K562 (cell line): ENCODE measurements around the gene RDH13. TPM values are rescaled to one million over a fixed set of nuclear protein-coding genes. Genes with fewer than 3 reads are reported as not detected.
A peak's percentile ranks its signal among the peaks of the same experiment; 100 is the strongest.

ENCODE experiments used
- CREM ChIP-seq: IDR thresholded peaks from 2 replicates; pipeline ENCODE4 v1.6.1; 2014; ENCODE audit warnings: antibody characterized with exemption, low read depth
- KHSRP ChIP-seq: fragments of 450-650 bp; IDR thresholded peaks from 2 replicates; pipeline ENCODE4 v1.6.1; 2017
- LARP7 ChIP-seq: fragments of 450-650 bp; IDR thresholded peaks from 2 replicates; pipeline ENCODE4 v1.6.1; 2016
- NCOA4 ChIP-seq: fragments of 450-650 bp; IDR thresholded peaks from 2 replicates; pipeline ENCODE4 v1.6.1; 2018; ENCODE audit warnings: mild to moderate bottlenecking; ENCODE audit not compliant: partially characterized antibody
- RAD21 ChIP-seq, 2 experiments: fragments of 250-450 bp in 1 of 2; fragments of 450-650 bp in 1 of 2; sonication (Bioruptor Pico) in 1 of 2; formaldehyde crosslinking in 1 of 2; IDR thresholded peaks in 1 of 2; conservative IDR thresholded peaks in 1 of 2; 2 replicates each; pipeline versions ENCODE4 v1.4.0 to v1.8.0; 2020 to 2022; ENCODE audit warnings: mild to moderate bottlenecking in 2 of 2, moderate library complexity in 1 of 2
- RFX1 ChIP-seq: fragments of 450-650 bp; IDR thresholded peaks from 2 replicates; pipeline ENCODE4 v1.6.1; 2016; ENCODE audit warnings: mild to moderate bottlenecking, moderate library complexity
- SAP30 ChIP-seq: fragments of 200-600 bp; sonication (generic); IDR thresholded peaks from 2 replicates; pipeline ENCODE4 v1.6.1; 2012; ENCODE audit warnings: borderline replicate concordance, low read depth, mild to moderate bottlenecking, moderate library complexity, low read length, control low read depth, inconsistent platforms; ENCODE audit not compliant: insufficient read depth, poor library complexity, severe bottlenecking
- SMARCB1 ChIP-seq: IDR thresholded peaks from 2 replicates; pipeline ENCODE4 v1.6.1; 2011; ENCODE audit warnings: improper control_type of control experiment, low read depth; ENCODE audit not compliant: insufficient read length
- SREBF1 ChIP-seq: fragments of 150-350 bp; IDR thresholded peaks from 2 replicates; pipeline ENCODE4 v1.6.1; 2014; ENCODE audit warnings: antibody characterized with exemption, low read depth, low read length, borderline replicate concordance
- ZNF324 ChIP-seq: fragments of 250-450 bp; sonication (Bioruptor Pico); IDR thresholded peaks from 2 replicates; pipeline ENCODE4 v1.4.0; 2020; ENCODE audit warnings: mild to moderate bottlenecking
- ZNF354B ChIP-seq: fragments of 250-450 bp; sonication (Bioruptor Pico); IDR thresholded peaks from 2 replicates; pipeline ENCODE4 v1.4.0; 2020
- ZNF436 ChIP-seq: fragments of 250-450, 450-650 bp; sonication (Bioruptor Pico); formaldehyde crosslinking; IDR thresholded peaks from 2 replicates; pipeline ENCODE4 v1.7.0; 2020; ENCODE audit warnings: mild to moderate bottlenecking
- ZNF79 ChIP-seq: fragments of 250-450 bp; sonication (Bioruptor Pico); IDR thresholded peaks from 2 replicates; pipeline ENCODE4 v1.4.0; 2020; ENCODE audit warnings: low read depth, mild to moderate bottlenecking, moderate library complexity
- ZSCAN32 ChIP-seq: fragments of 450-650 bp; formaldehyde crosslinking; IDR thresholded peaks from 2 replicates; pipeline ENCODE4 v1.4.0; 2020; ENCODE audit warnings: mild to moderate bottlenecking, moderate library complexity
- polyA plus RNA-seq, 8 experiments: library from polyadenylated mRNA; depleted of rRNA in 4 of 8; stranded (reverse) in 5 of 8; unstranded in 3 of 8; fragments of >200 nt; fragmentation: Nextera tagmentation in 2 of 8; fragmentation: Illumina TruSeq in 1 of 8; extraction: Ambion mirVana in 2 of 8; extraction: Trizol in 1 of 8; gene quantifications; 2 replicates each; pipeline versions ENCODE4 v1.2.1 to v1.2.3, GENCODE V29; 2011 to 2014; ENCODE audit warnings: inconsistent platforms in 1 of 8, missing spikeins in 1 of 8
- total RNA-seq, 7 experiments: library from RNA; depleted of rRNA in 6 of 7; stranded (reverse); fragments of >200 nt in 6 of 7; fragmentation: Illumina TruSeq in 2 of 7; extraction: Trizol in 2 of 7; gene quantifications; 2 replicates each; pipeline versions ENCODE4 v1.2.1 to v1.2.3, GENCODE V29; 2011 to 2021; ENCODE audit warnings: low replicate concordance in 1 of 7
- TF ChIP-seq, protein P1 (sequence below), 2 experiments: IDR thresholded peaks; 2 replicates each; pipeline ENCODE4 v1.6.1; 2011; ENCODE audit warnings: borderline replicate concordance in 1 of 2, control low read depth in 1 of 2, low read depth in 1 of 2, low read length in 1 of 2, mild to moderate bottlenecking in 1 of 2, mixed read lengths in 1 of 2, moderate library complexity in 1 of 2; ENCODE audit not compliant: insufficient read depth in 1 of 2, insufficient read length in 1 of 2, poor library complexity in 1 of 2, severe bottlenecking in 1 of 2; ENCODE audit errors: extremely low read depth in 1 of 2
- TF ChIP-seq, protein P2 (sequence below): sonication (generic); formaldehyde crosslinking; IDR thresholded peaks from 2 replicates; pipeline ENCODE4 v1.8.0; 2022; ENCODE audit warnings: missing genetic modification reagents, mild to moderate bottlenecking, moderate library complexity, borderline replicate concordance
- TF ChIP-seq, protein P3 (sequence below): fragments of 200-400 bp; formaldehyde crosslinking; IDR thresholded peaks from 2 replicates; pipeline ENCODE4 v1.6.1; 2017; ENCODE audit warnings: mild to moderate bottlenecking, low read depth, low read length, moderate library complexity
- TF ChIP-seq, protein P4 (sequence below), 2 experiments: fragments of 450-650 bp; conservative IDR thresholded peaks; 2 replicates each; pipeline ENCODE4 v1.6.1; 2017; ENCODE audit warnings: mild to moderate bottlenecking in 2 of 2, moderate library complexity in 2 of 2
- TF ChIP-seq, protein P5 (sequence below): IDR thresholded peaks from 2 replicates; pipeline ENCODE4 v1.6.1; 2016; ENCODE audit warnings: missing genetic modification characterization, missing compliant biosample characterization

The RDH13 gene
- total and polyA plus RNA-seq, 9 of the 15 experiments (the other 6 are each of a cell fraction or from before 2014, with no cell fraction given), result 7.5 to 70.3 (median 39.5) TPM

DNA sequence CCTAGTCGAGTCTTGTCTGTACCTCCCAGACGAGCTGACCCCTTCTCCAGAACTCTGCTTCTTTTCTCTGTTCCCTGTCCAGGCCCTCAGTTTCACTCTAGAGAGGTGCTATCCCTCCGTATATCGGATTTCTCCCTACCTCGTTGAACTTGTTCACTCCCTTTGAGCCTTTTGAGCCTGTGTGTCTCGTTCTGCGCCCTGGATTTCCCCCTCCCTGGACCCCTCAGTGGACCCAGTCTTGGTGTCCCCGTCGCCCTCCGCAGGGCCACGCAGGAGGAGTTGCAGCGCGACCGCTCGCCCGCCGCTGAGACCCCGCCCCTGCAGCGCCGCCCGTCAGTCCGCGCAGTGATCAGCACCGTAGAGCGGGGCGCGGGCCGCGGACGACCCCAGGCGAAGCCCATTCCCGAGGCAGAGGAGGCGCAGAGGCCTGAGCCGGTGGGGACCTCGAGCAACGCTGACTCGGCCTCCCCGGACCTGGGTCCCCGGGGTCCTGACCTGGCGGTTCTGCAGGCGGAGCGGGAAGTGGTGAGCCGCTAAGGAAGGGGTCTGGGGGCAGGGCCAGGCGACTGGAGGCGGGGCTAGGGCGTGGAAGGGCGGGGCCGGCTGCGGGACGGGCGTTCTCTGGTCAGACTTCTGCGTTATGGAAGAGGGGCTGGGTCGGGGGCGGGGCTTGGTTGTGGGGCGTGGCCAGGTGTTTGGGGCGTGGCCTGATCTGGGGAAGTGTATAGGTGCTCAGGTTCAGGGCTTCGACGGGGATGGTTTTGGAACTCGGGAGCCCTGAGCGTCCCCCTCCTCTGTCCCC lies 18.2 kb upstream of the RDH13 start (continued):
- 0 out of 2 replicates have a peak, but pooled peaks have one; percentile 43 for TF ChIP-seq ZSCAN32 (CRISPR knock-in tag)
- no peak for TF ChIP-seq SREBF1
- TF ChIP-seq, protein P1, sequence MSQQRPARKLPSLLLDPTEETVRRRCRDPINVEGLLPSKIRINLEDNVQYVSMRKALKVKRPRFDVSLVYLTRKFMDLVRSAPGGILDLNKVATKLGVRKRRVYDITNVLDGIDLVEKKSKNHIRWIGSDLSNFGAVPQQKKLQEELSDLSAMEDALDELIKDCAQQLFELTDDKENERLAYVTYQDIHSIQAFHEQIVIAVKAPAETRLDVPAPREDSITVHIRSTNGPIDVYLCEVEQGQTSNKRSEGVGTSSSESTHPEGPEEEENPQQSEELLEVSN (IDR thresholded peaks at IDR 0.05; ENCODE audit: borderline replicate concordance in 1 of 2, extremely low read depth in 1 of 2, insufficient read depth in 1 of 2, insufficient read length in 1 of 2, low read depth in 1 of 2, low read length in 1 of 2, poor library complexity in 1 of 2, severe bottlenecking in 1 of 2), result peak; percentile 17 to 60
- TF ChIP-seq RFX1, result no peak
- TF ChIP-seq, protein P2, sequence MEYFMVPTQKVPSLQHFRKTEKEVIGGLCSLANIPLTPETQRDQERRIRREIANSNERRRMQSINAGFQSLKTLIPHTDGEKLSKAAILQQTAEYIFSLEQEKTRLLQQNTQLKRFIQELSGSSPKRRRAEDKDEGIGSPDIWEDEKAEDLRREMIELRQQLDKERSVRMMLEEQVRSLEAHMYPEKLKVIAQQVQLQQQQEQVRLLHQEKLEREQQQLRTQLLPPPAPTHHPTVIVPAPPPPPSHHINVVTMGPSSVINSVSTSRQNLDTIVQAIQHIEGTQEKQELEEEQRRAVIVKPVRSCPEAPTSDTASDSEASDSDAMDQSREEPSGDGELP (CRISPR knock-in tag), result peak; percentile 73; the same call in 1 of the 2 replicates
- no peak for TF ChIP-seq ZNF324 (CRISPR knock-in tag)
- no peak; a peak in 1 of 4 replicates for TF ChIP-seq RAD21 (CRISPR knock-in tag; conservative IDR thresholded peaks at IDR 0.05 in 1 of 2, IDR thresholded peaks at IDR 0.05 in 1 of 2)
- TF ChIP-seq, protein P3, sequence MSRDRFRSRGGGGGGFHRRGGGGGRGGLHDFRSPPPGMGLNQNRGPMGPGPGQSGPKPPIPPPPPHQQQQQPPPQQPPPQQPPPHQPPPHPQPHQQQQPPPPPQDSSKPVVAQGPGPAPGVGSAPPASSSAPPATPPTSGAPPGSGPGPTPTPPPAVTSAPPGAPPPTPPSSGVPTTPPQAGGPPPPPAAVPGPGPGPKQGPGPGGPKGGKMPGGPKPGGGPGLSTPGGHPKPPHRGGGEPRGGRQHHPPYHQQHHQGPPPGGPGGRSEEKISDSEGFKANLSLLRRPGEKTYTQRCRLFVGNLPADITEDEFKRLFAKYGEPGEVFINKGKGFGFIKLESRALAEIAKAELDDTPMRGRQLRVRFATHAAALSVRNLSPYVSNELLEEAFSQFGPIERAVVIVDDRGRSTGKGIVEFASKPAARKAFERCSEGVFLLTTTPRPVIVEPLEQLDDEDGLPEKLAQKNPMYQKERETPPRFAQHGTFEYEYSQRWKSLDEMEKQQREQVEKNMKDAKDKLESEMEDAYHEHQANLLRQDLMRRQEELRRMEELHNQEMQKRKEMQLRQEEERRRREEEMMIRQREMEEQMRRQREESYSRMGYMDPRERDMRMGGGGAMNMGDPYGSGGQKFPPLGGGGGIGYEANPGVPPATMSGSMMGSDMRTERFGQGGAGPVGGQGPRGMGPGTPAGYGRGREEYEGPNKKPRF, result no peak
- no peak for TF ChIP-seq ZNF354B (CRISPR knock-in tag)
- TF ChIP-seq NCOA4, result no peak
- TF ChIP-seq, protein P4, sequence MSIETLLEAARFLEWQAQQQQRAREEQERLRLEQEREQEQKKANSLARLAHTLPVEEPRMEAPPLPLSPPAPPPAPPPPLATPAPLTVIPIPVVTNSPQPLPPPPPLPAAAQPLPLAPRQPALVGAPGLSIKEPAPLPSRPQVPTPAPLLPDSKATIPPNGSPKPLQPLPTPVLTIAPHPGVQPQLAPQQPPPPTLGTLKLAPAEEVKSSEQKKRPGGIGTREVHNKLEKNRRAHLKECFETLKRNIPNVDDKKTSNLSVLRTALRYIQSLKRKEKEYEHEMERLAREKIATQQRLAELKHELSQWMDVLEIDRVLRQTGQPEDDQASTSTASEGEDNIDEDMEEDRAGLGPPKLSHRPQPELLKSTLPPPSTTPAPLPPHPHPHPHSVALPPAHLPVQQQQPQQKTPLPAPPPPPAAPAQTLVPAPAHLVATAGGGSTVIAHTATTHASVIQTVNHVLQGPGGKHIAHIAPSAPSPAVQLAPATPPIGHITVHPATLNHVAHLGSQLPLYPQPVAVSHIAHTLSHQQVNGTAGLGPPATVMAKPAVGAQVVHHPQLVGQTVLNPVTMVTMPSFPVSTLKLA (conservative IDR thresholded peaks at IDR 0.05), result no peak
- 0 out of 2 replicates have a peak, but pooled peaks have one; percentile 15 for TF ChIP-seq LARP7
- no peak for TF ChIP-seq SMARCB1
- peak; percentile 49 for TF ChIP-seq SAP30
- TF ChIP-seq ZNF79 (CRISPR knock-in tag), result no peak
- no peak for TF ChIP-seq ZNF436 (CRISPR knock-in tag)
- TF ChIP-seq, protein P5, sequence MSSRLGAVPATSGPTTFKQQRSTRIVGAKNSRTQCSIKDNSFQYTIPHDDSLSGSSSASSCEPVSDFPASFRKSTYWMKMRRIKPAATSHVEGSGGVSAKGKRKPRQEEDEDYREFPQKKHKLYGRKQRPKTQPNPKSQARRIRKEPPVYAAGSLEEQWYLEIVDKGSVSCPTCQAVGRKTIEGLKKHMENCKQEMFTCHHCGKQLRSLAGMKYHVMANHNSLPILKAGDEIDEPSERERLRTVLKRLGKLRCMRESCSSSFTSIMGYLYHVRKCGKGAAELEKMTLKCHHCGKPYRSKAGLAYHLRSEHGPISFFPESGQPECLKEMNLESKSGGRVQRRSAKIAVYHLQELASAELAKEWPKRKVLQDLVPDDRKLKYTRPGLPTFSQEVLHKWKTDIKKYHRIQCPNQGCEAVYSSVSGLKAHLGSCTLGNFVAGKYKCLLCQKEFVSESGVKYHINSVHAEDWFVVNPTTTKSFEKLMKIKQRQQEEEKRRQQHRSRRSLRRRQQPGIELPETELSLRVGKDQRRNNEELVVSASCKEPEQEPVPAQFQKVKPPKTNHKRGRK (tag), result no peak
- no peak for TF ChIP-seq KHSRP
- peak; percentile 2; the same call in 1 of the 2 replicates for TF ChIP-seq CREM
